NK-92 (cell line): ENCODE data around the gene PLCB1.
"Not testable (repeated sequence)": the region's sequence is repeated elsewhere in the genome, so short reads cannot be mapped to it uniquely, and the experiment has no call there.

Experiments
- DNase-seq: peaks from one replicate; lab custom pipeline; 2025; ENCODE audit not compliant: unreplicated experiment; lab: John Stamatoyannopoulos, UW

PLCB1 gene

GRCh38 chr20:8639112-8639778 is 507.2 kb downstream of the PLCB1 start:
- no peak for DNase-seq

- DNase-seq = no peak
Measured at GRCh38 chr20:8640461-8640860, 508.4 kb downstream of the PLCB1 start.

- no peak for DNase-seq
Measured at GRCh38 chr20:8642247-8642646, 510.2 kb downstream of the PLCB1 start.

DNA sequence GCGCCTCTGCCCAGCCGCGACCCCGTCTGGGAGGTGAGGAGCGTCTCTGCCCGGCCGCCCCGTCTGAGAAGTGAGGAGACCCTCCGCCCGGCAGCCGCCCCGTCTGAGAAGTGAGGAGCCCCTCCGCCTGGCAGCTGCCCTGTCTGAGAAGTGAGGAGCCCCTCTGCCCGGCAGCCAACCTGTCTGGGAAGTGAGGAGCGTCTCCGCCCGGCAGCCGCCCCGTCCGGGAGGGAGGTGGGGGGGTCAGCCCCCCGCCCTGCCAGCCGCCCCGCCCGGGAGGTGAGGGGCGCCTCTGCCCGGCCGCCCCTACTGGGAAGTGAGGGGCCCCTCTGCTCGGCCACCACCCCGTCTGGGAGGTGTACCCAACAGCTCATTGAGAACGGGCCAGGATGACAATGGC is 512.4 kb downstream of the PLCB1 start:
- DNase-seq = not testable (repeated sequence)

GRCh38 chr20:8645326-8645725 is 513.3 kb downstream of the PLCB1 start:
- DNase-seq = no peak

DNA sequence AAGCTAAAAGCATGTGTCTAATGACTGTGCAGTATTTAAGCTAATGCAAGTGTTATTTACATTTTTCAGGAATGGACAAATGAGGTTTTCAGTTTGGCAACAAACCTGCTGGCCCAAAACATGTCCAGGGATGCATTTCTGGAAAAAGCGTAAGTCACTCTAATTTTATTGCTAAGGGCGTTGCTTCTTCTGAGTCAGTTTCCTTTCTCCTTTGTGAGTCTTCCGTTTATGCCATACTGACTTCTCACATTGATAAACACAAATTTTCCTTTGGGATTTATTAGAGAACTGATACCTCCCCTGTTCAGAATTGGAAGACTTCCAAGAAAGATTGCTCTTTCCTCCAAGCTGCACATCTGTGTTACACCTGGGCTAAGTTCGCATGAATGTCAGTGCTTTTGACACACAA is 514.0 kb downstream of the PLCB1 start:
- DNase-seq = no peak

- no peak for DNase-seq
Measured at GRCh38 chr20:8646716-8647115, 514.6 kb downstream of the PLCB1 start.

DNA sequence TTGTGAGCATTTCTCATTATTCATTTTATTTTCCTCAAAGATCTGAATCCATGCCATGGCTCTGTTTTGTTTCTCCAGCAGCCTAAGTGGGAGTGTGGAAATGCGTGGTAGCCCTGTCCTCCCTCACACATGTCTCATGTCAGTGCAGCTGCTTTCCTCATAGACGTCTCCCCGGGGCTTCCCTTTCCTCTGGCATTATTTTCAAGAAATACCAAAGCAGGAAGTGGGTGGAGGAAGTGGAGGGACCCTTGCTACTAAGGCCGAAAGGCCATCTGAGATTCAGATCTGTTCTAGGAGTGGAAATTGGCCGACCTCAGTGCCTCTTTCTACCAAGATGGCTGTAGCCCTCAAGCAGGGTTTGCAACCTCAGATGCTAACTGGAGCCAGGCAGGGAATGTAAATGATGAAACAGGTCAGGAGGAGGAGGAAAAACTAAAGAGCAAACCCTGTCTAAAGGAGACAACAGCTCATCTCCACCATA is 515.9 kb downstream of the PLCB1 start:
- DNase-seq = no peak

DNA sequence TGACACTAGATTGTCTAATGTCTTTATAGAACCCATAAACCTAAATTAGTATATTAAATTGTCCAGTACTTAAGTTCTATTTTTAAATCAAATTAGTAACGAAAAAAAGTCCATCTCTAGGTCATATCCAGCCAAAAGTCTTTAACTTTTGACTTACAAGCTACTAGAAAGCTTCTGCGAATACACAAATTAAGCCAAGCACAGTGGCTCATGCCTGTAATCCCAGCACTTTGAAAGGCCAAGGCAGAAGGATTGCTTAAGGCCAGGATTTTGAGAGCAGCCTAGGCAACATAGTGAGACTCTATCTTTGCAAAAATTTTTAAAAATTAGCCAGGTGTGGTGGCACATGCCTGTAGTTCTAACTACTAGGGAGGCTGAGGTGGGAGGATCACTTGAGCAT is 516.4 kb downstream of the PLCB1 start:
- no peak for DNase-seq

DNA sequence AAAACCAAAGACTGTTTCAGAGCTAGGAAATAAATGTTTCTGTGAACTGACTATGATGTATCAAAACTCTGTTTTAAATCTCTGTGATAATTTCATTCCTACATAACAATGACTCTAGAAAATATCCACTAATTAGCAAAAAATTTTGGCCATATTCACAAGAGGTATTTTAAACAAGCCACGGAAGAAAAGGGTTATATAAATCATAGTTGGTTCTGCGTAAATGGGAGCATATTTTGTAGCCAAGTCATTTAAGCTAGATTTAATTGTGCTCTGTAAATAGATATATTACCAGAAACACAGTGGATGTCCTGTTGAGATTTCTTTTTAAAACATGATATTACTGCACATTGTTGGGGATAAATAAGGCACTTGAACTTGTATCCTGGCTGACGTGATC is 520.3 kb downstream of the PLCB1 start:
- DNase-seq = no peak

DNA sequence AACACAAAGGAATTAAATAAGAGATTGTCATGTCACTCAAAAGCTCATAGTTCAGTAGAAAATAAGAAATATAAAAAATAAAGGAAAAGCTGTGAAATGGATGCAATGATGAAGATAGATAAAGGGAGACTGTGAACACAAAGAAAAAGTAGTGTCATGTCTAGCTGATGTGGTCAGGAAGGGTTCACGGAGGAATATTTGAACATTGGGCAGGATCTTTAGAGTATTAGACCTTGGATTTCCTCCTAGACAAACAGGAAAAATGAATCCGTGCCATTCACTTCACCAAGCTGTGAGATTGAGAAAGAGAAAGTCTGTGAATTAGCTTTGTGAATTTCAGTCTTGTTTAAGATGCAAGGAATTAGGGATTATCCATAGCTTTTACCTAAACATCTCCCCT is 522.4 kb downstream of the PLCB1 start:
- DNase-seq = no peak

- no peak for DNase-seq
Measured at GRCh38 chr20:8656335-8656734, 524.3 kb downstream of the PLCB1 start.

DNA sequence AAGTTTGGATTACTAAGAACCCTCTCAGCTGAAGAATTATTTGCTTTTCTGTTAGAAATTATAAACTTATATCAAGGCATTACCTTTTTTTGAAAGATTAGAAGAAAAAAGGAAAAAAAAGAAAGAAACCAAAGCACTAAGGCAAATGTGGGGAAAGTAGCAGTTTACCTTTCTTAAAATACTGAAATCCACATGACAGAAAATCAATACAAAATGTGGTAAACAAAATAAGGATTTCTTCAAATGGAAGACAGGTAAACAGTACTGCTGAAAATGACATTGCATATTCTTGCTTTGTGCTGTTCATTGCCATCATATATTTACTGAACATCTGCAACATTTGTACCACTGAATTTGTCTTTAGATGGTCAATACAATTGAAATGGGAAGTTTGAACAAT is 525.6 kb downstream of the PLCB1 start:
- no peak for DNase-seq

DNA sequence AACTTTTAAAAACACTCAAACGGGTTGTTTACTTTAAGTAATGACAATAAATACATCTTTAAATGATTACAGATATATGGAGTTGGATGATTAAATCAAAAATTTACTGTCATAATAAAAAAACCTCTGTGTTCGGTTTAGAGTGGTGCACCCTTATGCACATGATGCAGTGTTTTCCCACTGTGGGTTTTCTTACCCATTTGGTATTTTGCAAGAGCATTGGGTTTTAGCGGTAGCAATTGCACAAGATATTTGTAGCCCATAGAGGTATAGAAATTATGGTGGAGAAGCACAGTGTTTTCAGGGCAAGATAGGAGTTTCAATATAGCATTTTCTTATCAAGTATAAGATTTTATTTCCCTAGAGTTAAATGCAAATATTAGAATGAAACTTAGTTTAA is 526.0 kb downstream of the PLCB1 start:
- no peak for DNase-seq

DNA sequence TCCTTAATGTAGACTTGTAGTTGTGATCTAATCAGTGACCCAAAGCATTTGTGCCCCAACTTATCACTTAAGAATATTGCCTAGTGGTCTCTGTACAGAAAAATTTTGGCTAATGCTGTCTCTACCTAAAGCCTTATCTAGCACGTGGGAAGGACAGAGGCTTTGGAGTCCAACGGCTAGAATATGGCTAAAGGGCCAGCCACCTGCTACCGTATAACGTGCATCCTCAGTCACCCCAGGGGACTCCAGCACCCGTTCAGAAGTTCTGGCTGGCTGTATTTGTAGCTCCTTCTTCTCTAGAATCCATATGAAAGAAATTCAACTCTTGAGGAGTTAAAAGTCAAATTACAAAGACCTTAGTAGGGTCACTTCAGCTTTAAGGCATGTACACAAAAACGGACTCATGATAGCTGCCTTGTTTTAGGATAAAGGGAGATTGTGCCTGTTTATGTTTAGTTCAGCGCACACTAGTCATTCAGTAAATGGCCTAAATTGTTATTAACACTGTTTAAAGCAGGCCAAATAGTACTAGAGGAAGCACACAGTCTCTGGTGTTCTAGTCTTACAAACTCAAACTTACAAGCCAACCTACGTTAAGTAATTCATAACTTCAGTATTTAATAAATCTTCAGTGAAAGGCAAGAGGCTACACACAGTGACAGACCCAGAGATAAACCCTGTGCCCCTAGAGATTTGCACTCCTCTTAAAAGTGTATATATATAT is 529.3 kb downstream of the PLCB1 start:
- no peak for DNase-seq

DNA sequence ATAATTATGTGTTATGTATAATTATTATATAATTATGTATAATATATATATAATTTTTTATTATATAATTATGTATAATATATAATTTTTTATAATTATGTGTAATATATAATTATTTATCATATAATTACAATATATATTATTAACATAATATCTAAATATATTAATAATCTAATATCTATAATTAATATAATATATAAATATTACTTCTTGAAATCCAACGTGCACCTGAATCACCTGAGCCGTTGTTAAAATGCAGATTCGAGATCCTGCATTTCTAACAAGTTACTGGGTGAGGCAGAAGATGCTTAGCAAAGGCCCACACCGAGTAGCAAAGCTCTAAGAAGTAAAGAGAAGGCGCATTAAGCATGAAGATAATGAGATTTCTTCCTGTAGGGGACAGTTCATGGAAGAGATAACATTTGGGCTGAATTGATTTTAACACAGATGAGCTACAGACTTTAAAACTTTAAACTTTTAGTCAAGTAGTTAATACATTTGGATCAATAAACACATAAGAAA is 530.4 kb downstream of the PLCB1 start:
- no peak for DNase-seq

GRCh38 chr20:8663424-8663823 is 531.4 kb downstream of the PLCB1 start:
- no peak for DNase-seq

DNA sequence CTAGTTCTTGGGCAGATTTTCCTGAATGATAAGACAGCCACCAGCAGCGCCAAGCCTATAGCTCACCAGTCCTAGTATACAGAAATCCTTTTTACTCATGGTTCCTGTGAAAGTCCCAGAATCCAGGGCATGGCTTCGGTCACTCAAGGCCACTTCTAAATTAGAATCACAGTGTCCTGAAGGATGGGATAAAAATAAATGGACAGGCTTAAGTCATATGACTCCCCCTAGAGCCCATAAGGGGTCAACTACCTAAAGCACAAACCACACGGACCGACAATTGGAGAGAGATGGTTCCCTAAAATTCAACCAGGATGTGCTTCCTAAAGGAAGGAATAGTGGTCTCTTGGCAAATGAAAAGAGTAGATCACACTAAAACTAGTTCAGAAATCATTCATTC is 532.7 kb downstream of the PLCB1 start:
- no peak for DNase-seq

GRCh38 chr20:8667306-8667705 is 535.2 kb downstream of the PLCB1 start:
- DNase-seq = no peak

DNA sequence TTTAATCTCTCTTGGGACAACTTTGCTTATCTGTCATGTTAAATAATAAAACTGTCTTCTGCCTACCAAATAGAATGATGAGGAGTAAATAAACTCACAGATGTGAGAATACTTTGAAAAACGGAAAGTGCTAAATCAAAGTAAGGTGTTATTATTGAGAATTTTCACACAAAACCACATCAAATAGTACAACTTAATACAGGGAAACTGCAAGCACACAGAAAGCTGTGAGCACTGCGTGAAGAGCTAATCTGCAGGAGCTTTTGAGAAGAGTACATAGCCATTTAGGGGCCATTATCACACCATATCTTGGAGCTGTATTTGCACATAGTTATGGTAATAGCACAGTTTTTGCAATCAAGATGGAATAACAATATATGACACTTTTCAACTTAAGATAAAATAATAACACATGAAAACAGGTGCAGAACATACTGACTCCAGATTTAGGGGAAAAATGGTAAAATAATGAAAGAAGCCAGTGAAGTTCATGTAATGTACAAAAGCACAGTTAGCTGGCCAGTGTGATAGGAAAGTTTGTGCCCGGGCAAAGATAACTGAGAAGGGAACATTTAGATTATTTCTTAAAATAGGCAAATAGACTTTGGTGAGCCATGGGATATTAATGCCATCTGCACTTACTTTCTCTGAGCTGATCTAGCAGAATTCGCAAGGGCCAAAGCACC is 538.3 kb downstream of the PLCB1 start:
- DNase-seq = no peak

- no peak for DNase-seq
Measured at GRCh38 chr20:8670893-8671215, 538.8 kb downstream of the PLCB1 start.

GRCh38 chr20:8671370-8671961 is 539.4 kb downstream of the PLCB1 start:
- DNase-seq = no peak
